ENCODE data around the gene METTL24. TPM values are rescaled to one million over a fixed set of nuclear protein-coding genes. Genes with fewer than 3 reads are reported as not detected.

The METTL24 gene
- total and polyA plus RNA-seq, 4 donors = 0.14 to 2.0 (median 0.91) TPM

DNA sequence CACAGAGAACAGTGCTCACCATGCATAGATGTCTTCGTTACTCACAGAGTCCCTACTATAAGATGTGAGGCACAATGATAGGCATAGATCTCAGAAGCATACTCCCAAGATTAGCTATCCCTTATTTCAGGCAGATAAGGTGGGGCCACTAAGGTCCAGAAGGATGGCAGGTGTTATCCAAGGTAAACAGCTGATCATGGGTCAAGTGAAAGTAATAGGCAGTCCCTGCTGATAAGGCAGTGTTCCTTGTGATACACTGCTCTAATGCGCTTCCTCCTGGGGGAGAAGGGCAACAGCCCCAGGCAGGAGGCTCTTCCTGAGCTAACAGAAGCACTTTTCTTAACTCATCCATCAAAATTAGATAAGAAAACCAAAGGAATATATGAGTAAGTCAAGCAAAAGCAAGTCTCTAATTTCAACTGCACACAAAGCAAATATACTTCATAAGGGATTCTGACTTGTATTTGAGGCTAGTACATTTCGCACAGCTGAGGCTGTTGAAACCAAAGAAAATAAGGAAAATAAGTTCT is 42.2 kb downstream of the METTL24 start:
- Histone ChIP-seq H3K36me3 (ENCODE audit: control insufficient read depth in 4 of 4, insufficient read depth in 3 of 4, low read depth in 1 of 4, low read length in 3 of 4) (no peaks in the 10 kb centered on the region), H3K9me3 (ENCODE audit: control insufficient read depth in 4 of 4, low read length in 3 of 4) (no peaks in the 10 kb centered on the region), H3K27me3 (ENCODE audit: control insufficient read depth in 4 of 4, insufficient read depth in 4 of 4, low read length in 3 of 4) (no peaks in the 10 kb centered on the region), H3K4me1 (ENCODE audit: control insufficient read depth in 4 of 4, insufficient read depth in 4 of 4, low read length in 3 of 4) (no peaks in the 10 kb centered on the region), H3K4me3 (ENCODE audit: low read depth in 1 of 3, low read length in 3 of 3) (no peak overlapping the region), H3K27ac (ENCODE audit: low read depth in 1 of 2, low read length in 2 of 2) (no peak overlapping the region), H3K9ac (ENCODE audit: low read depth in 1 of 2, low read length in 2 of 2) (no peak overlapping the region)
- no peak for DNase-seq (ENCODE audit: low spot score)
- TF ChIP-seq, protein P1, sequence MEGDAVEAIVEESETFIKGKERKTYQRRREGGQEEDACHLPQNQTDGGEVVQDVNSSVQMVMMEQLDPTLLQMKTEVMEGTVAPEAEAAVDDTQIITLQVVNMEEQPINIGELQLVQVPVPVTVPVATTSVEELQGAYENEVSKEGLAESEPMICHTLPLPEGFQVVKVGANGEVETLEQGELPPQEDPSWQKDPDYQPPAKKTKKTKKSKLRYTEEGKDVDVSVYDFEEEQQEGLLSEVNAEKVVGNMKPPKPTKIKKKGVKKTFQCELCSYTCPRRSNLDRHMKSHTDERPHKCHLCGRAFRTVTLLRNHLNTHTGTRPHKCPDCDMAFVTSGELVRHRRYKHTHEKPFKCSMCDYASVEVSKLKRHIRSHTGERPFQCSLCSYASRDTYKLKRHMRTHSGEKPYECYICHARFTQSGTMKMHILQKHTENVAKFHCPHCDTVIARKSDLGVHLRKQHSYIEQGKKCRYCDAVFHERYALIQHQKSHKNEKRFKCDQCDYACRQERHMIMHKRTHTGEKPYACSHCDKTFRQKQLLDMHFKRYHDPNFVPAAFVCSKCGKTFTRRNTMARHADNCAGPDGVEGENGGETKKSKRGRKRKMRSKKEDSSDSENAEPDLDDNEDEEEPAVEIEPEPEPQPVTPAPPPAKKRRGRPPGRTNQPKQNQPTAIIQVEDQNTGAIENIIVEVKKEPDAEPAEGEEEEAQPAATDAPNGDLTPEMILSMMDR (IDR thresholded peaks at IDR 0.05; ENCODE audit: low read depth, low read length, missing input control) = no peak
- TF ChIP-seq FOXA1 (IDR thresholded peaks at IDR 0.05) (no peak), TAF1 (conservative IDR thresholded peaks at IDR 0.05) (no peak), YY1 (IDR thresholded peaks at IDR 0.05) (no peak), RXRA (IDR thresholded peaks at IDR 0.05) (no peak), HNF4A (conservative IDR thresholded peaks at IDR 0.05) (no peak), SP1 (IDR thresholded peaks at IDR 0.05) (no peak), NR2F2 (IDR thresholded peaks at IDR 0.05) (no peak), HNF4G (IDR thresholded peaks at IDR 0.05) (no peak), EGR1 (IDR thresholded peaks at IDR 0.05; ENCODE audit: low read depth in 2 of 2) (no peak), RAD21 (IDR thresholded peaks at IDR 0.05) (no peak), JUND (IDR thresholded peaks at IDR 0.05) (no peak), GABPA (IDR thresholded peaks at IDR 0.05 in 1 of 2, conservative IDR thresholded peaks at IDR 0.05 in 1 of 2) (no peak), FOXA2 (IDR thresholded peaks at IDR 0.05) (no peak)
- TF ChIP-seq, protein P2, sequence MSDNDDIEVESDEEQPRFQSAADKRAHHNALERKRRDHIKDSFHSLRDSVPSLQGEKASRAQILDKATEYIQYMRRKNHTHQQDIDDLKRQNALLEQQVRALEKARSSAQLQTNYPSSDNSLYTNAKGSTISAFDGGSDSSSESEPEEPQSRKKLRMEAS (IDR thresholded peaks at IDR 0.05) = no peak
- TF ChIP-seq, protein P3, sequence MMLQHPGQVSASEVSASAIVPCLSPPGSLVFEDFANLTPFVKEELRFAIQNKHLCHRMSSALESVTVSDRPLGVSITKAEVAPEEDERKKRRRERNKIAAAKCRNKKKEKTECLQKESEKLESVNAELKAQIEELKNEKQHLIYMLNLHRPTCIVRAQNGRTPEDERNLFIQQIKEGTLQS (IDR thresholded peaks at IDR 0.05) = no peak
- TF ChIP-seq, protein P4, sequence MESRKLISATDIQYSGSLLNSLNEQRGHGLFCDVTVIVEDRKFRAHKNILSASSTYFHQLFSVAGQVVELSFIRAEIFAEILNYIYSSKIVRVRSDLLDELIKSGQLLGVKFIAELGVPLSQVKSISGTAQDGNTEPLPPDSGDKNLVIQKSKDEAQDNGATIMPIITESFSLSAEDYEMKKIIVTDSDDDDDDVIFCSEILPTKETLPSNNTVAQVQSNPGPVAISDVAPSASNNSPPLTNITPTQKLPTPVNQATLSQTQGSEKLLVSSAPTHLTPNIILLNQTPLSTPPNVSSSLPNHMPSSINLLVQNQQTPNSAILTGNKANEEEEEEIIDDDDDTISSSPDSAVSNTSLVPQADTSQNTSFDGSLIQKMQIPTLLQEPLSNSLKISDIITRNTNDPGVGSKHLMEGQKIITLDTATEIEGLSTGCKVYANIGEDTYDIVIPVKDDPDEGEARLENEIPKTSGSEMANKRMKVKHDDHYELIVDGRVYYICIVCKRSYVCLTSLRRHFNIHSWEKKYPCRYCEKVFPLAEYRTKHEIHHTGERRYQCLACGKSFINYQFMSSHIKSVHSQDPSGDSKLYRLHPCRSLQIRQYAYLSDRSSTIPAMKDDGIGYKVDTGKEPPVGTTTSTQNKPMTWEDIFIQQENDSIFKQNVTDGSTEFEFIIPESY (IDR thresholded peaks at IDR 0.05) = no peak
- TF ChIP-seq, protein P5, sequence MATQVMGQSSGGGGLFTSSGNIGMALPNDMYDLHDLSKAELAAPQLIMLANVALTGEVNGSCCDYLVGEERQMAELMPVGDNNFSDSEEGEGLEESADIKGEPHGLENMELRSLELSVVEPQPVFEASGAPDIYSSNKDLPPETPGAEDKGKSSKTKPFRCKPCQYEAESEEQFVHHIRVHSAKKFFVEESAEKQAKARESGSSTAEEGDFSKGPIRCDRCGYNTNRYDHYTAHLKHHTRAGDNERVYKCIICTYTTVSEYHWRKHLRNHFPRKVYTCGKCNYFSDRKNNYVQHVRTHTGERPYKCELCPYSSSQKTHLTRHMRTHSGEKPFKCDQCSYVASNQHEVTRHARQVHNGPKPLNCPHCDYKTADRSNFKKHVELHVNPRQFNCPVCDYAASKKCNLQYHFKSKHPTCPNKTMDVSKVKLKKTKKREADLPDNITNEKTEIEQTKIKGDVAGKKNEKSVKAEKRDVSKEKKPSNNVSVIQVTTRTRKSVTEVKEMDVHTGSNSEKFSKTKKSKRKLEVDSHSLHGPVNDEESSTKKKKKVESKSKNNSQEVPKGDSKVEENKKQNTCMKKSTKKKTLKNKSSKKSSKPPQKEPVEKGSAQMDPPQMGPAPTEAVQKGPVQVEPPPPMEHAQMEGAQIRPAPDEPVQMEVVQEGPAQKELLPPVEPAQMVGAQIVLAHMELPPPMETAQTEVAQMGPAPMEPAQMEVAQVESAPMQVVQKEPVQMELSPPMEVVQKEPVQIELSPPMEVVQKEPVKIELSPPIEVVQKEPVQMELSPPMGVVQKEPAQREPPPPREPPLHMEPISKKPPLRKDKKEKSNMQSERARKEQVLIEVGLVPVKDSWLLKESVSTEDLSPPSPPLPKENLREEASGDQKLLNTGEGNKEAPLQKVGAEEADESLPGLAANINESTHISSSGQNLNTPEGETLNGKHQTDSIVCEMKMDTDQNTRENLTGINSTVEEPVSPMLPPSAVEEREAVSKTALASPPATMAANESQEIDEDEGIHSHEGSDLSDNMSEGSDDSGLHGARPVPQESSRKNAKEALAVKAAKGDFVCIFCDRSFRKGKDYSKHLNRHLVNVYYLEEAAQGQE (IDR thresholded peaks at IDR 0.05) = no peak
- 91% methylated on average over 3 of the region's 3 CpGs for WGBS
